Hypothalamus (tissue), 51 donors: ENCODE measurements around the gene PKNOX2.

ENCODE experiments used
- DNase-seq, 51 donors: peaks; one replicate each; lab custom pipeline; 2025; lab: John Stamatoyannopoulos, UW

PKNOX2 gene

GRCh38 chr11:125346565-125347260, 182.2 kb downstream of the PKNOX2 start:
- DNase-seq, result no peak

- no peak for DNase-seq
Measured at GRCh38 chr11:125347261-125347585, 182.7 kb downstream of the PKNOX2 start.

- no peak for DNase-seq
Measured at GRCh38 chr11:125348141-125348651, 183.6 kb downstream of the PKNOX2 start.

- peak in 37 of 51 donors; percentile 4 to 74 (median 39) for DNase-seq
Measured at GRCh38 chr11:125348674-125349309, 184.2 kb downstream of the PKNOX2 start.

- DNase-seq, result no peak
Measured at GRCh38 chr11:125350206-125351032, 185.9 kb downstream of the PKNOX2 start.

- no peak for DNase-seq
Measured at GRCh38 chr11:125351033-125351867, 186.7 kb downstream of the PKNOX2 start.

GRCh38 chr11:125351868-125352250, 187.3 kb downstream of the PKNOX2 start:
- DNase-seq, result no peak

- DNase-seq, result no peak
Measured at GRCh38 chr11:125356797-125357196, 192.2 kb downstream of the PKNOX2 start.

GRCh38 chr11:125357551-125357950, 193.0 kb downstream of the PKNOX2 start:
- DNase-seq, result no peak

GRCh38 chr11:125358254-125358840, 193.8 kb downstream of the PKNOX2 start:
- DNase-seq, result peak in 1 of 51 donors; percentile 49

GRCh38 chr11:125359130-125359529, 194.6 kb downstream of the PKNOX2 start:
- no peak for DNase-seq

GRCh38 chr11:125360066-125360465, 195.5 kb downstream of the PKNOX2 start:
- DNase-seq, result peak in 1 of 51 donors; percentile 42

GRCh38 chr11:125364121-125364826, 199.7 kb downstream of the PKNOX2 start:
- DNase-seq, result no peak

GRCh38 chr11:125365196-125365931, 200.8 kb downstream of the PKNOX2 start:
- no peak for DNase-seq

GRCh38 chr11:125367710-125368109, 203.2 kb downstream of the PKNOX2 start:
- DNase-seq, result no peak

GRCh38 chr11:125368757-125369156, 204.2 kb downstream of the PKNOX2 start:
- DNase-seq, result no peak

GRCh38 chr11:125369808-125370207, 205.3 kb downstream of the PKNOX2 start:
- no peak for DNase-seq

GRCh38 chr11:125370561-125371389, 206.2 kb downstream of the PKNOX2 start:
- no peak for DNase-seq
